Bronchial epithelial cell (primary cell): Measurements from ENCODE around the gene TPST2. TPM values are rescaled to one million over a fixed set of nuclear protein-coding genes. Genes with fewer than 3 reads are reported as not detected.

Experiments
- DNase-seq: peaks from one replicate; pipeline ENCODE4 v3.0.0-alpha.2; 2010; ENCODE audit warnings: low read depth
- FAIRE-seq: peaks from 2 replicates; lab custom pipeline; 2011; peaks lifted over from hg19 to GRCh38; lab: Jason Lieb, UNC
- H3K27me3 ChIP-seq: 2 replicates; pipeline ENCODE4 v1.5.1; 2011; ENCODE audit warnings: low read length; ENCODE audit not compliant: control insufficient read depth, insufficient read depth
- H3K36me3 ChIP-seq: 2 replicates; pipeline ENCODE4 v1.5.1; 2011; ENCODE audit warnings: low read length; ENCODE audit not compliant: control insufficient read depth, insufficient read depth
- H3K4me3 ChIP-seq: 2 replicates; pipeline ENCODE4 v1.5.1; 2011; ENCODE audit warnings: mild to moderate bottlenecking, low read depth, low read length, control low read depth
- total RNA-seq: library from RNA; depleted of rRNA; stranded (reverse); fragments of >200 nt; gene quantifications from 2 replicates; pipeline ENCODE4 v1.2.1, GENCODE V29; 2014
- TF ChIP-seq, protein P1 (sequence below): IDR thresholded peaks from 2 replicates; pipeline ENCODE4 v1.5.1; 2011; ENCODE audit warnings: mild to moderate bottlenecking, moderate library complexity, low read length, control low read depth, inconsistent platforms; ENCODE audit not compliant: insufficient read depth, severe bottlenecking

Gene TPST2
- total RNA-seq, 1 donor from 2014 or later, result 18.4 TPM

DNA sequence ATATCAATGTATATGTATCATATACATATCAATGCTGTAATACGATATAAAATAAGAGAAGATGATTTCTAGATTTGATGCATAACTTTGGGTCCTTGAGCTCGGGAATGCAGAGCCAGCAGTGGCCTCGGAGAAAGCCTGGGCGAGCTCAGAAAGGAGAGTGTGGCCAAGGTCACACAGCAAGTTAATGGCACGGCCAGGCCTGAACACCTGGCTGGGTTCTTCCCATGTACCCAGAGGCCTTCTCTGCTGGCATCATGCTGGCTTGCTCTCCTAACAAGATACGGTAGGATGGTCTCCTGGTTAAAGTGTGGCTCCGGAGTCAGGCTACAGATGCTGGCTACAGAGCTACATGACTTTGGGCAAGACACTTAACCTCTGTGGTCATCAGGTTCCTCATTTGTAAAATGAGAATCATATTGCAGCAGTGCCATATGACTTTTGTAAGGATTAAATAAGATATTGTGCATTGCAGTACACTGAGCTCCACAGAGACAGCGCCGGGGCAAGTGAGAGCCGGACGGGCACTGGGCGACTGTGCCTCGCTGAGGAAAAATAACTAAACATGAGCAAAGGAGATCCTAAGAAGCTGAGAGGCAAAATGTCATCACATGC is 29.9 kb downstream of the TPST2 start:
- DNase-seq (no peak), FAIRE-seq (no peak)
- Histone ChIP-seq H3K27me3 (no peaks in the 10 kb centered on the region), H3K36me3 (peaks cover 1% of the 10 kb centered on the region), H3K4me3 (no peak overlapping the region)
- TF ChIP-seq, protein P1, sequence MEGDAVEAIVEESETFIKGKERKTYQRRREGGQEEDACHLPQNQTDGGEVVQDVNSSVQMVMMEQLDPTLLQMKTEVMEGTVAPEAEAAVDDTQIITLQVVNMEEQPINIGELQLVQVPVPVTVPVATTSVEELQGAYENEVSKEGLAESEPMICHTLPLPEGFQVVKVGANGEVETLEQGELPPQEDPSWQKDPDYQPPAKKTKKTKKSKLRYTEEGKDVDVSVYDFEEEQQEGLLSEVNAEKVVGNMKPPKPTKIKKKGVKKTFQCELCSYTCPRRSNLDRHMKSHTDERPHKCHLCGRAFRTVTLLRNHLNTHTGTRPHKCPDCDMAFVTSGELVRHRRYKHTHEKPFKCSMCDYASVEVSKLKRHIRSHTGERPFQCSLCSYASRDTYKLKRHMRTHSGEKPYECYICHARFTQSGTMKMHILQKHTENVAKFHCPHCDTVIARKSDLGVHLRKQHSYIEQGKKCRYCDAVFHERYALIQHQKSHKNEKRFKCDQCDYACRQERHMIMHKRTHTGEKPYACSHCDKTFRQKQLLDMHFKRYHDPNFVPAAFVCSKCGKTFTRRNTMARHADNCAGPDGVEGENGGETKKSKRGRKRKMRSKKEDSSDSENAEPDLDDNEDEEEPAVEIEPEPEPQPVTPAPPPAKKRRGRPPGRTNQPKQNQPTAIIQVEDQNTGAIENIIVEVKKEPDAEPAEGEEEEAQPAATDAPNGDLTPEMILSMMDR, result no peak

DNA sequence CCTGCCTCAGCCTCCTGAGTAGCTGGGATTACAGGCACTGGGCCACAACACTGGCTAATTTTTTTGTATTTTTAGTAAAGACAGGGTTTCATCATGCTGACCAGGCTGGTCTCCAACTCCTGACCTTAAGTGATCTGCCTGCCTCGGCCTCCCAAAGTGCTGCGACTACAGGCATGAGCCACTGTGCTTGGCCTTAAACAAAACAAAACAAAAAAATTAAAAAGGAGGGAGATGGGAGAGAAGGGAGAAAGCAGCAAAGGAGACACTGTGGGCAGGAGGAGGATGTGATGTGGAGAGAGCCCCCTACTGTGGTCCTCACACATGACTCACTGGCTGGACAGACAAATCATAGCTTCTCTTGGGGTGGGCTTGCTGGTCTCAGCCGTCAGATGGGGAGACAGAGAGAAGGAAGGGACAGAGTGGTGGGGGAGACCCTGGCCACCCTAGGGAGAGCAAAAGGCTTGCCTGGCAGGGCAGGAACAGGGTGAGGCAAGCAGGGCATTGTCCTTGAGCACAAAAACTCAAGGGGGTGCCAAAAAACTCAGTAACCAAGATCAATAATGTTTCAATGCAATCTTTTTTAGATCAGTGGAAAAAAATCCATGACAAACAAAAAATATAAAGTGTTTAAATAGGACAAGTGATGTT is 31.6 kb downstream of the TPST2 start:
- DNase-seq (no peak), FAIRE-seq (no peak)
- Histone ChIP-seq H3K27me3 (no peaks in the 10 kb centered on the region), H3K36me3 (no peaks in the 10 kb centered on the region), H3K4me3 (no peak overlapping the region)
- TF ChIP-seq, protein P1, result no peak

DNA sequence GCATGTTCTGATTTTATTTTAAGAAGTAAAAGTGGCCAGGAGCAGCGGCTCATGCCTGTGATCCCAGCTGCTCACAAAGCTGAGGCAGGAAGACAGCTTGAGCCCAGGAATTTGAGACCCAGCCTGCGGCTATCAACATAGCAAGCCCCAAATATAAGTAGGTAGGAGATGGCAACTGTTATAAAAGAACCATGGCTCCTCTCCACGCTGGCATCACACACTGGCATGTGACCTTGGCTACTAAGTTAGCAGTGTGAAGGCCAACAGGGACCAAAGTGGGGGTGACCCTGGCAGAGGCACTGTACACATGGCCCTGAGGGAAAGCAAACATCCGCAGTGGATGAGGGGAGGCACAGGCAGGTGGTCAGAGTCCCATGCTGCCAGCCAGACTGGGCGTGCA is 33.0 kb downstream of the TPST2 start:
- FAIRE-seq, result no peak
- Histone ChIP-seq H3K4me3 (no peak overlapping the region), H3K36me3 (peaks cover 2% of the 10 kb centered on the region), H3K27me3 (no peaks in the 10 kb centered on the region)
- TF ChIP-seq, protein P1, result no peak
- DNase-seq, result no peak

DNA sequence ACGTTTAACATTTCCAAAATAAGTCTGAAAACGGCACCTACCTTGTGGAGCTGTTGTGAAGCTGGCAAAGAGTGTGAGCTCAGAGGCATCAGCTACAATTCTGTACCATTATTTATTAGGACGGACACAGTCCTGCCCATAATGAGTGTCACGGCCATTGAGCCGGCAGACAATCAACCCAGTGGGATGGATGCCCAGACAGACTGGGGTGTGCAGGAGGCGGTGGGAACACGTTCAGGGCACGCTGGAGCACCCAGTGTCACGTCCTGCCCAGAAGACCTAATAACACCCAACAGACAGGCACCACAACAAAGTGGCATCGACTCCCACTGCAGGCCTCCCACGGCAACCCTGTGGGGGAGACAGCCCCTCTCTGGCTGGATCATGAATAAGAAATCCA is 34.5 kb downstream of the TPST2 start:
- DNase-seq (no peak), FAIRE-seq (no peak)
- TF ChIP-seq, protein P1, result no peak
- H3K4me3 ChIP-seq, result no peak overlapping the region
- no peaks in the 10 kb centered on the region for H3K27me3 ChIP-seq
- H3K36me3 ChIP-seq, result peaks cover 2% of the 10 kb centered on the region

DNA sequence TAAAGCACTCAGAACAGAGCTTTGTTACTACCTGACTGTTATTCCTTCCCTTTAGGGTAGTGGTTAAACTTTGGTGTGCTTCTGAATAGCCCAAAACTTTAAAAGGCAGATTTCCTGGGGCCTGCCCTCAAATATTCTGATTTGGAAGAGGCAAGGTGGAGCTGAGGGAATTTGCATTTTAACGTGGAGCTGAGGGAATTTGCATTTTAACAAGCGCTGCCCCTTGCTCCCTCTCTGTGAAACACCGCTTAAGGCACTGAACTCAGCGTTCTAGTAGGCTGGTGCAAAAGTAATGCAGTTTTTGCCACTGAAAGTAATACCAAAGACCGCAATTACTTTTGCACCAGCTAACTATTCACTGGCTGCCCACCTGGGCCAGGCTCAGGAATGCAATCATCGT is 35.0 kb downstream of the TPST2 start:
- TF ChIP-seq, protein P1, result no peak
- DNase-seq (no peak), FAIRE-seq (no peak)
- Histone ChIP-seq H3K27me3 (no peaks in the 10 kb centered on the region), H3K36me3 (peaks cover 2% of the 10 kb centered on the region), H3K4me3 (no peak overlapping the region)
